ENCODE results near the gene GALNTL6.

GALNTL6 gene

DNA sequence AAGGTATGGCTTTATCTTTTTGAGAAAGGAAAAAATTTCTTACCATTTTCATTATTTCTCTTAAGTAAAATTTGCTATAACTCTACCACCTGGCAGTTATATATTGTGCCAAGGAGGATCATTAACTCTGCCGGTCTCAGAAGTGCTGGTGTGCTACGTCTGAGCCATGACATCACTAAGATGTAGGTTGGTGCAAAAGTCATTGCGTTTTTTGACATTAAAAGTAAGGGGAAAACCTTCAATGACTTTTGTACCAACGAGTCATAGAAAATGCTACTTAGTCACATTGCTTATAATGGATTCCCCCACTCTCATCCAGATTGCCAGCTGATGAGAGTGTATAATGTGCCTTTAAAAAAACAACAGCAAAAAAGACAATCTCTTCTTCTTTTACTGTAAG is 786.4 kb downstream of the GALNTL6 start:
- DNase-seq: no peak

DNA sequence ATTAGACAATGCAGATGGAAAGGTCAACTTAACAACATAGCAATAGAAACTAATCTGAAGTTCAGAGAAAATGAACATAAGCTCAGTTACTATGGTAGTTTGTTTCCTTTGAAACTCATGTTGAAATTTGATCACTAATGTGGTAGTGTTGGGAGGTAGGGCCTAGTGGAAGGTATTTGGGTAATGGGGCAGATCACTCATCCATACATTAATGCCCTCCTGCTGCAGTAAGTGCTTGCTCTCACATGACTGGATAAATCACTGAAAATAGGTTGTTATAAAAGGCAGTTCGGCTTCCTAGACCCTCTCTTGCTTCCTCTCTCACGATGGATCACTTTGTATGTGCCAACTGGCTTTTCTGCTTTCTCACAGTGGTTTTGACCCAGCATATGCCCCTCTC is 788.0 kb downstream of the GALNTL6 start:
- no peak for DNase-seq

DNA sequence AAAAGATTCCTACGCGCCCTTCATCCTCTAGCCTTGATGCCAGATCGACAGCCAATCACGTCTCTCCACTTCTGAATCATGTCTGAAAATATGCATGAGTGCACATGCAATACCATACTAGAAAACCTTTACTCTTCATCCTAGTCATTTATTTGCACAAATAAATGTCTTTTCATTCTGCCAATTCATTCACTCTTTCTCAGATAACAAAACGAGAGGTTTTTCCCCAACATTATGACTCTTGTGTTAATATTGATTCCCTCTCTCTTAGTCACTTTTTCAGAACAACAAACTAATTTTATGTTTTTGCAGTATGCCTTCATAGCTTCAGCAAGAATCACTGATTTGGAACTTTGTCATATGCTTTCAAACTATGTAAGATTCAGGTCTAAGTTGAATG is 806.0 kb downstream of the GALNTL6 start:
- no peak for DNase-seq

DNA sequence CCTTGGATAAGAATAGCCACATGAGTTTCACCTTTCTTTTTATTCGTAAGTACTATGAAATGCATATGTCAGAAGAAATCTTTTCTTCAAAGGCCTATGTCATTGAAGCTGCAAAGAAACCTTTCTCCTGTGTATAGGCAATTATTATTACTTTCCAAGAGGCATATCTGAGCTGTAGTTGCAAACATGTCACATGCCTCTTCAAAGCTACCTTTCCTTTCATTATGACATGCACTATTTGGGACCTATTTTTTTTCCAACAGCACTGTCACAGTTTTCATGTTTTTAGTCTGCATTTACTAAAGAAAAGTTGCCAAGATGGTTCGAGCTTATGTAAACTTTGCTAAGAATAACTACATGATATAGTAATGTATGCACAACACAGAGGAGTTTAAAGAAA is 806.6 kb downstream of the GALNTL6 start:
- DNase-seq: no peak

DNA sequence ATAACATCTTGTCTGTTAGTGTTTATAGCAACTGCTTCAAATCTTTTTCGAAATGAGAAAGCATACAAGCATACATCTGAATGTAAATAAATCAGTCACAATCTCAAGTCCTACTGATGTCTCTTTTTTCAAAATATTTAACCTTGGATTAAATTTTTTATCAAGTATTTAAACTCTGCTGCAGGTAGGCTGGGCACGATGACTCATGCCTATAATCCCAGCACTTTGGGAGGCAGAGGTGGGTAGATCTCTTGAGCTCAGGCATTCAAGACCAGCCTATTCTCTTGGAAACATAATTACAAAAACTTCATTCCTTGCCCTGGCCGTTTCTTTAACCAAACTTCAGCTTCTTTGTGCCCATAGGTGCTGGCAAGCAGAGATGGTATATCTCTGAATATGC is 815.1 kb downstream of the GALNTL6 start:
- DNase-seq: no peak

DNA sequence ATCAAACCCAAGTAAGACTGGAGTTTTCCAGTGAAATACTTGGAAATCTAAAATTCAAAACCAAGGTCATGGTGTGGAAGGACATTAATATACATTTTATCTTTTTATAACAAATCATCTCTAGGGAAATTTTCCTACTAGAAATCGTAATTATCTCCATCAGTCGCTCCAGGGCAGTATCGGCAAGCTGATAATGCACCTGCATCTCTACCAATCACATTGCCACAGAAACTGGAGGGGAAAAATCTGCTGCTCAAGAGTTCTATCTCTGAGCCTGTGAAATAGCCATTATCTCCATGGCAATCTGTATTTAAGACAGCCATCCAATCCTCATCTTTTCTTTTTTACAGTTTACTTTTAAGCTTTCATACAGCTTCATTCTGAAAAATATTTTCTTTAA is 817.1 kb downstream of the GALNTL6 start:
- no peak for DNase-seq

DNA sequence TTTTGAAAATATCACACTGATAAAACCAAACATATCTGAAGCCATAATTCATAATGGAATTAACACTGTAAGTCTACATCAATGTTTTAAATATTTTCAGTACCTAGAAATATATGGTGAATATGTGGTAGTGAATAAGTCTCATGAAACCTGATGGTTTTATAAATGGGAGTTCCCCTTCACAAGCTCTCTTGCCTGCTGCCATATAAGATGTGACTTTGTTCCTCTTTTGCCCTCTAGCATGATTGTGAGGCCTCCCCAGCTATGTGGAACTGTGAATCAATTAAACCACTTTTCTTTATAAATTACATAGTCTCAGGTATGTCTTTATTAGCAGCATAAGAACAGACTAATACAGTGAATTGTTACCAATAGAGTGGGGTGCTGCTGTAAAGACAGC is 818.6 kb downstream of the GALNTL6 start:
- DNase-seq: no peak

DNA sequence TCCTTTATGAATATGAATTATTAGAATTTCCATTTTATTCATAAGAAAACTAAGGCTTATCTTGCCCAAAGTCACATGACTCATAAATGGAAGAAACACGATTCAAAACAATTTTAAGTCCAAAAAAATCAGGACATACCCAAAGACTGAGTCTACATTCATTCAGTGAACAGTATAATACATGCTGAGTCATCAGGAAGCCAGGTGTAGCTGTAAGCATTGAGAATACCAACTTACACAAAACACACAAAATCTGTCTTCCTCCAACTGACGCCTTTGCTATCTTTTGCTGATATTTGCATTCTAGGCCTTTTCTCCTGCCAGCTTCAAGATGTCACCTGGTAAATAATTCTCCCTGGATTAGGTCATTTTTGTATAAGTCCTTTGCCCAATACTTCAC is 835.3 kb downstream of the GALNTL6 start:
- DNase-seq: no peak

DNA sequence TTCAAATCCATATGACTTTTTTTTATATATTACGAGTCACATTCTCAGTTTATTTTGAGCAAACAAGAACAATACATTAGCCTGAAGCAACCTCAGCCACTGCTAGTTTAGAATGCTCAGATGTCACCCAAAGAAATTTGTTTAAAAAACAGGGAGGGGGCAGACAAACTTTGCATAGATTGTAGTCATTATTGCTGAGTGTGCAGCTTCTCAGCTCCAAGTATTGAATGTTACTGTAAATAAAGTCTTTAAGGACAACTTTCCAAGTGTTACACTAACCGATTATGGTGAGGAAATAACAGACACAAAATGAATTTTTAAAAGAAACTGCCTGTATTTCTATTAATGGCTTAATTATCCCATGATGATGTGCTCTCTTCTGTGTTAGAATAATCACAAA is 835.9 kb downstream of the GALNTL6 start:
- DNase-seq: no peak

DNA sequence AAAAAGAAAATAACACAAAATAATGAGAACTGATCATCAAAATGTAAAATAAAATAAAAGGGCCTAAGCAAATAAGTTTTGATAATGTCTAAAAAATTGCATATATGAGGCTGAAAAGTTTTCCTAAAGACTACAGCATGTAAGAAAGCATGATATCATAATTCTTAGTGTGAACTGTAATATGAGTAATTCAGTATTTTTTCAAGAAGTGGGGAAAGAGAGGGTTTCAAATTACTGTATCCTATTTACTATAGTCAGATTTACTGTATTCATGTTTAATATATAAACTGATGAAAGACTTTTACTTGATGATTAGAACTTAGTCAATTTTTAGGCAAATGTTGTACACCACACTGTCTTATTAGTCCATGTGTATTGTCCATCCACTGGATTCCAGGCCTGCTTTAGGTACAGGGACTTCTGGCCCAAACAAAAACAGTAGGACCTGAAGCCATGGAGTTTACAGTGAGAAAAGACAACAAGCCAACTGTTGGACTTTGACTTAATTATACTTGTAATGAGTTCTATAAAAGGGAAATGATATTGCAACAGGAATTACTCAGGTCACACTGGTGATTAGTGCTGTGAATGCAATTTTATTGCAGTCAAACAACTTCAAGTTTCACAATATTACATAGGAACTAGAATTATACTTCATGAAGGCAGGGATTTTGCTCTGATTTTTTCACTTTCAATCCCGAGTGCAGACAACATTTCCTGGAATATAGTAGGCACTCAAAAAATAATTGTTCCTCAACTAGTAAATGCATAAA is 837.7 kb downstream of the GALNTL6 start:
- DNase-seq: no peak

DNA sequence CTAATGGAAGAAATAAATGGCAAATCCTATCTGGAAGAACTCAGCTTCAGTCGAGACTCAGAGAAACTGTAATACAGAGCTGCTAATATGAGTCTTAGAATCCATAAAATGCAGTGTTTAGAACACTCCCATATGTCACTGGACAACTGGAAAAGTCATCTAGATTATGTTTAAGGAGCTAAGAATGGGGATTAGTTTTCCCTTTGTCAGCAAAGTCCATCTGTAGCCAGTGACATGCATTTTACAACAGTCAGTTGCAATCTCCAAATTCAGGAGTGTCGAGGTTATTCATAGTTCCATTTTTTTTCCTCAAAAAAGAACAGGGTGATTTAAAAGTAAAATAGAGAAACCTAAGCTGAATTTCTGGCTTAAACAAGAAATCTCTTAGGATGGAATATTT is 838.8 kb downstream of the GALNTL6 start:
- no peak for DNase-seq

DNA sequence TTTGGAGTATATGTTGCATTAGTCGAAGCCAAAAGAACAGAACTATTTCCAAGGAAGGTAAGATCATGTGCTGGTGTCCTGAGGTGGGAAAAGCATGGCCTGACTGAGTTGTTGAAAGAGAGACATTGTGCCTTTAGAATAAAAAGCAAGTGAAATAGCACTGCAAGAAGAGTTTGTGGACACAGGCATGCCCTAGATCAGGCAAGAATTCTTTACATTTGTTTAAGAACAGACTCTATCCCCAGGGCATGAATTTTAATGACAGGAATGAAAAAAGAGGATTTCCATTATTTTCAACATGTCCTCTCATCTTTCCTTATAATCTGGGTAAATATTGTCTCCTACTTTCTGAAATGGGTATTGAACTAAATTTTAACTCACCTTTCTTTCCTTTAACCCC is 839.2 kb downstream of the GALNTL6 start:
- DNase-seq: no peak

DNA sequence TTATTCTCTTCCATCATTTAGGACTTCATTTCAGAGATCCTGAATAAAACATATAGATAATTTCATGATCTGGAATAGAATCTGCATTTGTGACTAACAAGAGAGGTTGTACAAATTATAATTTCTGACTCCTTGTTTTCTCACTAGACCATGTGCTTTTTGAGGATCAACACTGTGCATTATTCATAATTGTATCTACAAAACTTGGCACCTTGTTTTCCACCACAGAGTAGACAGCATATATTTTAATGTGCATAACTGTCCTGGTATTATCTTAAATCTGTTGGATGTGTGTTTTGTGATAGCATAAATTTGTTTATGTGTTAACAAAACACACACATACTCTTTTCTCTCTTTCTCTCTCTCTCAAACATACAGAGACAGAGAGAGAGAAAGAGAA is 840.5 kb downstream of the GALNTL6 start:
- no peak for DNase-seq

DNA sequence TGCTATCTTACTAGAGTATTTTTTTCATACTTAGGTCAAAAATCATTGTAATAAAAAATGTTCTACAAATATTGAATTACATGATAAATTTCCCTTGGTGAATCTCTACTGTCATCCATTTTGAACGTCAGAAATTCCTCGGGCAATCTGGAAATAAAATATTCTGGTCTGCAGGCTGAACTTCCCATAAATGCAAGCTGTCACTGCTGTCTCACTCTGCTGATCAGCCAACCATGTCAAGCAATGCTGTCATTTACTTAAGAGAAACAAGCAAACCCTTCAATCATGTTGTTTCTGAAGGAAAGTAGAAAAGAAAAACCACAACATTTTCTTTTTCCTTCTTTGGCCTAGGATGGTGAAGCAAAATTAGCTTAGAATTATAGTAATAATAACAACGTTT is 841.3 kb downstream of the GALNTL6 start:
- no peak for DNase-seq

DNA sequence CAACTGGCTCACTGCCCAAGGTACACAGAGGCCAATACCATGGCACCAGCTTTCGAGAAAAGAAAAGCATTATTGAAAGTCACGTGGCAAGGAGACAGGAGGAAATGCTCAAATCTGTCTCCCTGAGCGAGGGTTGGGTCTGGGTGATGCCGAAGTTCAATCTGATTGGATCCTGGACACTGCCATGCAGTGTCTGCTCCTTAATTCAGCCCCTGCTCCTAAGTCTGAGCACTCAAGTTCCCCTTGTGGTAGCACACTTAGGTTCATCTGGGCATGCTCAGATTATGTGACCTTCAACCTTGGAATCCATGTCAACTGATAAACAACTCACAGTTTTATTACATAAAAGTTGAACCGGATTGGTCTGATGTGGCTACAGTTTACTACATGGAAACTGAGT is 842.9 kb downstream of the GALNTL6 start:
- DNase-seq: no peak

DNA sequence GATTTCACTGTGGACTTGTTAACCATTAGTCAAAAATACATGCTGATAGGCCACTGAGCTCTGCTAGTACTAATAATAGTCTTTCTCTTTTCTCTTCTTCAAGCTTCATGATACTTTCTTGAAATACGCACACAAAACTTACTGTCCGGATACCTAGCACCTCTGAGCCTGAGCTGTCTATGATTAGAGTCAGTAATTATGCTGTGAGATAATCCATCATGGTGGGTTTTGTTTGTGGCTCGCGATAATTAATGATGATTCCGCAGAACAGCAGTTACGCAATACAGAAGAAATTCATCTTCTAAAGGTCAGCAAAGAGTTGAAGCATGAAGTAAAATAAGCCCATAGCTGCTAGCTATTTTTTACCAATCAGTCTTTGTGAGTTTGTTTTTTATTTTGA is 843.9 kb downstream of the GALNTL6 start:
- DNase-seq: no peak

DNA sequence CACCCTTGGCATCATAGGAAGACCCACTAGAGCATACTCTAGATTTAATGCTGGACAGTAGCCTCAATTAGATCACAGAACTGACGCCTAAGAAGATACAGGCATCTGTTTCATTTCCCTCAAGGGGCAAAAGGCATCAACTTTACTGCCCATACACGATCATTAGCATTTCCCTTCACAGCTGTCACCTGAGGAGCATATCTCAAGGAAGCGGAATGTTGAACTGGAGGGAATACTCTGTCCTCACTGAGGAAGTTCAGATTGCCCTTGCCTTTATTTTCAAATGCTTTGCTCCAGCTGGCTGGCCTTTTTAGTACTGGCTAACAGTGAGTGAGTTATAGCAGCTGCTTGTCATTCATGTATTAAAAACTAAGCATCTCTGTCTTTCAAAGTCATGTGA is 847.0 kb downstream of the GALNTL6 start:
- no peak for DNase-seq

DNA sequence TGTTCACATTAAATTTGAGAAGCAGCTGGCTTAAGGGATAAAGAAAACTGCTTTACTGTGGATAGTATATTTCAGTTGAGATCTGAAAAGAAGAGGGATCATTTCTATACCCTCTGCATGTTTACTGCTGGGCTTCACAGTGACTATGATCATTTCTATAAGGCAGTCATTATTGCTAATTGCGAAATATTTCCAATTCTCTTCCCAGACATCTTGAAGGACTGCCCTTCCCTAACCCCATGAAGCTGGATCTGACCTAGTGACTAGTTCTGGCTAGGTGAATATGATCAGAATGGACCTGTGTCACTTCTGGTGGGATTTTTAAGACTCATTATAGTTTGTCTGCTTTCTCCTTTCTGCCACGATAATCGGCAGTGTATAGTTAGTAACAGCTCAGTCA is 848.9 kb downstream of the GALNTL6 start:
- DNase-seq: no peak

DNA sequence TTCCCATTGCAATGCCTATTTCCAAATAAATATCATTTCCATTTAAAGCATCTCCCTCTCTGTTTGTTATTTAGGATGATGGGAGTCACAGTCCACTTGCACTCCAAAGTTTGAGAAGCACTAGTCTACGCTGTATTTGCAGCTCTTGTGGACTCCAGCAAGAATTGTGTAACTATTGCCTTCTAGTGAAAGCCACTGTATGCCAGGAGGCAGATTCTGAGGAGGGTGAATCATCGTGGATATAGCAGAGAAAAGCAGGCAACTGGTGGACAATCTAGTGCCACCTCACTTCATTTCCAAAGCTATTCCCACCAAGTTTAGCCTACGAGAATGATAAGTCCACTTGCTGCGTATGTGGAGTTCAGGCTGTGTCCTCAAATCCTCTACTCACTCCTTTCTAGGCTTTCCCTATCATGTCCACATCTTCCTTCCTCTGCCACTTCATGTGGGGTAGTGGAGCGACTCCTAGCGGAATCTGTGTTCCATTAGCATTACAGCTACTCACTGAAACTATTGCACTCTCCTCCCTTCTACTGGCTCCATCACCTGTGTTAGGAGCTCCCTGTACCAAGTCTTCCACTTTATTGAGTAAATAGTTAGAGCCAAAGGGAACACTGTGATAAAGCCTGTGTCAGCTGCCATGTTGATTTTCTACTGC is 853.6 kb downstream of the GALNTL6 start:
- DNase-seq: no peak

DNA sequence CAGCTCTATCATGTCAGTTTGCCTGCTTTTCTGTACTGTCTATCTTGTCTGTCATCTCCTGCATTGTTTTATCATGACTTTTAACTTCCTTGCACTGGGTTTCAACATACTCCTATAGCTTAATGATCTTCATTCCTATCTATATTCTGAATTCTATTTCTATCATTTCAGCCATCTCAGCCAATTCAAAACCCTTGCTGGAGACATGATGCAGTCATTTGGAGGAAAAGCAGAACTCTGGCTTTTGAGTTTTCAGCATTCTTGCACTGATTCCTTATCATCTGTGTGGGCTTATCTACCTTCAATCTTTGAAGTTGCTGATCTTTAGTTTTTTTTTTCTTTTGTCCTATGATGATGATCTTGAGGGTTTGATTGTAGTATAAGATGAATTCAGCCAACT is 861.6 kb downstream of the GALNTL6 start:
- DNase-seq: no peak

DNA sequence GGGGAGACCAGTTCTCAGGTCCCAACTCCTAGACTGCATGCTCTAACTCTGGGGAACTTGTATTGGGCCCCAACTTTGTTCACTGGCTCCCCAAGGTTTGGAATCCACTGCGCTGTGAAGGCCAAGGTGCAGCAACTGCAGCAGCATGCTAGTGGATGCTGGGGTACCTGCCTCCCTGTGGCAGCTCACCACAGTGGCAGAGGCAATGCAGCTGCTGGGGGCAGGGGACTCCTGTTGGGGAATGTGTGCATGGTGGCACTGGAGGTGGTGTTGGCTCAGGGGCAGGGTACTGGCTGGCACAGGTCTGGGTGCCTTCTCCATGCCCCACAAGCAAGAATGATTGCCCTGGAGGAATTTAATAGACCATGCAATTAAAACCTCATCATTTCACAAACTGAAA is 862.0 kb downstream of the GALNTL6 start:
- no peak for DNase-seq

DNA sequence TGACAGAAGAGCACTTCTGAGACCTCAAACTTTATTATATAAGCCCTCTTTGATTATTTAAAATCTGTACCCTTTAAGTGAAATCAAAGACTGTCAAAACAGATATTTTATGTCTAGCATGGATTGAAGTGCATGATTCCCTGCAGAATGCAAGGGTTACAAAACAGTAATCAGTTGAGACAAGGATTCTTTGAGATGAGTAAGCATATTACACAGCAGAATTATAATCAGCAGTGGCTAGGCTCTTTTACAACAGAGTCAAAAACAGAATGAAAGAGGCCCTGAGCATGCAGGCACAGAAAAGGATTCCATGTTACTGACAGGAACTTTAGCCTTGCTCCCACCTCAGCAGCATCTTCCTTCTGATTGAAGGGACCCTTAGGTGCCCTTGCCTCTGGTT is 867.5 kb downstream of the GALNTL6 start:
- no peak for DNase-seq

DNA sequence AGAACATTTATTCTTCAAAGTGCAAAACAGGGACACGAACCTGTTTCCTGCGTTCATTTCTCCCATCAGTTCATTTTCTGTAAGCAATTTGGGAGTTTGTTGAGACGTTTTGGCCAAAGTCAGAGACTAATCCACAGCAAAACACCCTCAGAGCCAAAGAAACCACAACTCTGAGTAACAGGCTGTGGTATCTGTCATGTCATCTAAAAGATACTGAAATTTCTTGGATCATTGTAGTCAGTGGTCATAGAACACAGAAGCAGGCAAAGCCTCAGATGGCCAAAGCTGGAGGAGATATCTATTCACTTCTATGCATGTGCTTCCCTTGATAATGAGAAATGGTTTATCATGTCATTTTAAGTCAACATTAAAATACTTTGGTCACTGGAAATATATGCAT is 869.8 kb downstream of the GALNTL6 start:
- DNase-seq: no peak

DNA sequence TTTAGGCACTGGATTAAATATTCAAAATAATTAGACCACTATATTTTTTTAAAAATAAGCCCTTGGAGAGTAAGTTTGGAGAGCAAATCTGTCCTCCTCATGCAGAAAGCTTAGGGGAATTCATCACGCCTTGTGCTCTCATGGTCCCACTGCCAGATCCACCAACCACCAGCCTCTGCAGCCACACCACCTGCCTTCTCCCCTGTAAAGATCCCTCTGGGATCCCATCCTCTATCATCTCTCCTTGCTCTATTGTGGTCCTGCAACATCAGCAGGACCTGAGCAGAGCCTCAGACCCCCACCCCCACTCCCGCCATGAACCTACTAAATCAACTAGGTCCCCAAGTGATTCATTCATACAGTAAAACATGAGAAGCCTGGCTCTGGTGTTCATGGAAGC is 872.8 kb downstream of the GALNTL6 start:
- no peak for DNase-seq

DNA sequence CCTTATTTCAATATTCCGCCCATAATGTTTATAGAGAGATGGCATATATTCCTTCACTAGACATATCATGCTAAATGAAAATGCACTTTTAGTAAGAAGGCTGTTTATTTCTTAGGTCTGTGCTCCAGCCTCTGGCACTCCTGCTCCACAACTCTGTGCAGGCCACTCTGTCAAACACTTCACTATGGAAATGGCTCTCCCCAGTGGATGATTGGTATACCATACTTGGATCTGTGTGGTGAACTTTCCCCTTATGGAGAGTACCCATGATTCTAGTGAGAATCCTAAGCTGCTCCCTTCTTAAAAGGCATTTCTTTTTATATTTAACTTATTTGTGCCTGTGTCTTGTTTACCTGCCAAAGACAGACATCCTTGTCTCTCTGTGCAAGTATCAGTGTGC is 875.3 kb downstream of the GALNTL6 start:
- no peak for DNase-seq

All from GOT3 (cell line).